ENCODE measurements around the gene MGMT. TPM values are rescaled to one million over a fixed set of nuclear protein-coding genes. Genes with fewer than 3 reads are reported as not detected.

Gene MGMT
- total and polyA plus RNA-seq, 2 donors from 2014 or later, result 25.9 to 70.0 TPM

GRCh38 chr10:129637010-129637409, 170.0 kb downstream of the MGMT start:
- Histone ChIP-seq H3K27ac (ENCODE audit: low read depth in 2 of 2, low read length in 2 of 2) (no peak overlapping the region), H3K4me1 (ENCODE audit: control insufficient read depth in 2 of 3, insufficient read depth in 2 of 3, low read depth in 1 of 3, low read length in 3 of 3) (no peaks in the 10 kb centered on the region), H3K9me3 (ENCODE audit: control insufficient read depth in 2 of 3, insufficient read depth in 1 of 3, low read length in 3 of 3) (no peaks in the 10 kb centered on the region), H3K27me3 (ENCODE audit: control insufficient read depth, insufficient read depth, low read length) (no peaks in the 10 kb centered on the region), H3K36me3 (ENCODE audit: control insufficient read depth in 2 of 3, insufficient read depth in 3 of 3, low read length in 3 of 3) (no peaks in the 10 kb centered on the region), H3K9ac (ENCODE audit: low read length in 3 of 3) (no peak overlapping the region), H3K4me3 (ENCODE audit: low read length in 3 of 3) (no peak overlapping the region)
- no peak for FAIRE-seq
- no peak for DNase-seq
- intact Hi-C loops (cut with DNase I), result no loop called here
- TF ChIP-seq CTCF (IDR thresholded peaks at IDR 0.05; ENCODE audit: borderline replicate concordance, extremely low read depth, insufficient read depth), result no peak

- no peak overlapping the region for H3K9ac ChIP-seq (ENCODE audit: low read length in 3 of 3)
- H3K36me3 ChIP-seq (ENCODE audit: control insufficient read depth in 2 of 3, insufficient read depth in 3 of 3, low read length in 3 of 3), result no peaks in the 10 kb centered on the region
- H3K9me3 ChIP-seq (ENCODE audit: control insufficient read depth in 2 of 3, insufficient read depth in 1 of 3, low read length in 3 of 3), result no peaks in the 10 kb centered on the region
- no peaks in the 10 kb centered on the region for H3K27me3 ChIP-seq (ENCODE audit: control insufficient read depth, insufficient read depth, low read length)
- H3K4me3 ChIP-seq (ENCODE audit: low read length in 3 of 3), result no peak overlapping the region
- intact Hi-C loops (cut with DNase I), result no loop called here
- TF ChIP-seq CTCF (IDR thresholded peaks at IDR 0.05; ENCODE audit: borderline replicate concordance, extremely low read depth, insufficient read depth), result no peak
- H3K27ac ChIP-seq (ENCODE audit: low read depth in 2 of 2, low read length in 2 of 2), result no peak overlapping the region
- FAIRE-seq (no peak), DNase-seq (no peak)
- no peaks in the 10 kb centered on the region for H3K4me1 ChIP-seq (ENCODE audit: control insufficient read depth in 2 of 3, insufficient read depth in 2 of 3, low read depth in 1 of 3, low read length in 3 of 3)
Observed at GRCh38 chr10:129637846-129638245, 170.8 kb downstream of the MGMT start.

- Histone ChIP-seq H3K4me1 (ENCODE audit: control insufficient read depth in 2 of 3, insufficient read depth in 2 of 3, low read depth in 1 of 3, low read length in 3 of 3) (no peaks in the 10 kb centered on the region), H3K36me3 (ENCODE audit: control insufficient read depth in 2 of 3, insufficient read depth in 3 of 3, low read length in 3 of 3) (no peaks in the 10 kb centered on the region), H3K27me3 (ENCODE audit: control insufficient read depth, insufficient read depth, low read length) (no peaks in the 10 kb centered on the region), H3K27ac (ENCODE audit: low read depth in 2 of 2, low read length in 2 of 2) (no peak overlapping the region), H3K4me3 (ENCODE audit: low read length in 3 of 3) (no peak overlapping the region), H3K9me3 (ENCODE audit: control insufficient read depth in 2 of 3, insufficient read depth in 1 of 3, low read length in 3 of 3) (no peaks in the 10 kb centered on the region), H3K9ac (ENCODE audit: low read length in 3 of 3) (no peak overlapping the region)
- no peak for DNase-seq
- intact Hi-C loops (cut with DNase I), result no loop called here
- no peak for TF ChIP-seq CTCF (IDR thresholded peaks at IDR 0.05; ENCODE audit: borderline replicate concordance, extremely low read depth, insufficient read depth)
- no peak for FAIRE-seq
Observed at GRCh38 chr10:129641351-129641750, 174.3 kb downstream of the MGMT start.

GRCh38 chr10:129641982-129642381, 174.9 kb downstream of the MGMT start:
- intact Hi-C loops (cut with DNase I), result no loop called here
- H3K36me3 ChIP-seq (ENCODE audit: control insufficient read depth in 2 of 3, insufficient read depth in 3 of 3, low read length in 3 of 3), result no peaks in the 10 kb centered on the region
- no peaks in the 10 kb centered on the region for H3K27me3 ChIP-seq (ENCODE audit: control insufficient read depth, insufficient read depth, low read length)
- no peaks in the 10 kb centered on the region for H3K4me1 ChIP-seq (ENCODE audit: control insufficient read depth in 2 of 3, insufficient read depth in 2 of 3, low read depth in 1 of 3, low read length in 3 of 3)
- DNase-seq, result no peak
- no peaks in the 10 kb centered on the region for H3K9me3 ChIP-seq (ENCODE audit: control insufficient read depth in 2 of 3, insufficient read depth in 1 of 3, low read length in 3 of 3)
- H3K4me3 ChIP-seq (ENCODE audit: low read length in 3 of 3), result no peak overlapping the region
- no peak for TF ChIP-seq CTCF (IDR thresholded peaks at IDR 0.05; ENCODE audit: borderline replicate concordance, extremely low read depth, insufficient read depth)
- no peak overlapping the region for H3K27ac ChIP-seq (ENCODE audit: low read depth in 2 of 2, low read length in 2 of 2)
- FAIRE-seq, result no peak
- no peak overlapping the region for H3K9ac ChIP-seq (ENCODE audit: low read length in 3 of 3)
